Calu3 (cell line): ENCODE measurements around the gene TMEM150C. TPM values are rescaled to one million over a fixed set of nuclear protein-coding genes. Genes with fewer than 3 reads are reported as not detected.

ENCODE experiments used
- BruUV-seq: library from RNA; stranded (reverse); fragments of 400-500 nt; replicated peaks from 2 replicates; lab custom pipeline; 2021; lab: Mats Ljungman, UMichigan
- CTCF ChIA-PET: fragments of 300-600 bp; sonication (Branson Sonifier 250); formaldehyde crosslinking; loops from one replicate; lab custom pipeline; 2022; ENCODE audit warnings: antibody characterized with exemption; lab: Charles Lee
- DNase-seq: peaks from one replicate; pipeline ENCODE4 v3.0.0; 2022
- H3K27ac Mint-ChIP-seq: one replicate; pipeline ENCODE4 v1.8.0; 2022; ENCODE audit warnings: mixed read lengths; ENCODE audit not compliant: unreplicated experiment
- H3K27me3 Mint-ChIP-seq: one replicate; pipeline ENCODE4 v1.8.0; 2022; ENCODE audit warnings: mixed read lengths; ENCODE audit not compliant: unreplicated experiment
- H3K36me3 Mint-ChIP-seq: one replicate; pipeline ENCODE4 v1.8.0; 2022; ENCODE audit warnings: mild to moderate bottlenecking, moderate library complexity, mixed read lengths; ENCODE audit not compliant: insufficient read depth, unreplicated experiment
- H3K4me1 Mint-ChIP-seq: one replicate; pipeline ENCODE4 v1.8.0; 2022; ENCODE audit warnings: mild to moderate bottlenecking, low read depth, mixed read lengths; ENCODE audit not compliant: unreplicated experiment
- H3K4me3 Mint-ChIP-seq: one replicate; pipeline ENCODE4 v1.8.0; 2022; ENCODE audit warnings: mild to moderate bottlenecking, low read depth, moderate library complexity, mixed read lengths; ENCODE audit not compliant: unreplicated experiment
- H3K9me3 Mint-ChIP-seq: one replicate; pipeline ENCODE4 v1.8.0; 2022; ENCODE audit warnings: low read depth, mixed read lengths; ENCODE audit not compliant: unreplicated experiment
- intact Hi-C: fragments of 100-400 bp; cut with micrococcal nuclease; formaldehyde crosslinking; loops from one replicate; pipeline ENCODE4 v1.10.0; 2022; ENCODE audit not compliant: unreplicated experiment
- total RNA-seq: library from RNA; stranded (reverse); gene quantifications from 2 replicates; pipeline ENCODE4 v1.2.3, GENCODE V29; 2022
- TF ChIP-seq, protein P1 (sequence below): fragments of 200-600 bp; IDR thresholded peaks from one replicate; pipeline ENCODE4 v1.8.0; 2022; ENCODE audit warnings: antibody characterized with exemption; ENCODE audit not compliant: unreplicated experiment

The TMEM150C gene
- total RNA-seq, 1 experiment from 2014 or later = 1.4 TPM

DNA sequence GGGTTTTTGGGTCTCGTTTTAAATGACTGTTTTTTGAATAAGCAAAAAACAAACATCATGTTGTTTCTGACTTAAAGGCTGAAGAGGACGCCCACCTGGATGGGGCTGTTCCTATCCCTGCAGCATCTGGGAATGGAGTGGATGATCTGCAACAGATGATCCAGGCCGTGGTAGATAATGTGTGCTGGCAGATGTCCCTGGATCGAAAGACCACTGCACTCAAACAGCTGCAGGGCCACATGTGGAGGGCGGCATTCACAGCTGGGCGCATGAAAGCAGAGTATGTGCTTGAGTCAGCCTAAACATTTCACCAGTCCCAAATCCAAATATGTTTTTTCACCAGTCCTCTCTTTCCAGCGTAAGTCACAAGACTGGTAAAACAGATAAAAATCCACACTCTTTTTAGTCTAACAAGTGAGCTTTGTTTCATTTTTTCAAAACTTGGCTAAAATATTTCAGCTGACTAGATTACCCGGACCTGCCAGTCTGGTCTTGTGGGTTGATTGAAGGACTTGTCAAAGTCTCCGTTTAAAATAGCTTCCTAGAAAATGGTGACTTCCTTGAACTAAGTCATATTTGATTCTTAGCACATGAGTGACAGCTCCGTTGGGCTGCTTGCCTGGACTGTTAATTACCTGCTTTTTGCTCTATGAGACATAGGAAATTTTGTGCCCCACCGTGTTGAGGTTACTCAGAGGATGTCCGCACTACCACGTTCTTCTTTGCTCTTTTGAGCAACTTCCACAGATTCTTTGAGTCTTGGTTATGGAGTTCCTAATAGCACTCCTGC is 110.6 kb downstream of the TMEM150C start:
- Mint-ChIP-seq H3K4me1 (no peaks in the 10 kb centered on the region), H3K4me3 (no peak overlapping the region), H3K27me3 (no peaks in the 10 kb centered on the region), H3K27ac (no peak overlapping the region), H3K9me3 (no peaks in the 10 kb centered on the region), H3K36me3 (peaks cover 20% of the 10 kb centered on the region)
- CTCF ChIA-PET = interaction anchor here (0.7 kb wide), 1 partner anchor 42 kb away, joined by 4 read pairs; no protein-coding TSS in a partner anchor
- intact Hi-C loops = no loop called here
- DNase-seq = no peak
- BruUV-seq = no TSS peak
- TF ChIP-seq, protein P1, sequence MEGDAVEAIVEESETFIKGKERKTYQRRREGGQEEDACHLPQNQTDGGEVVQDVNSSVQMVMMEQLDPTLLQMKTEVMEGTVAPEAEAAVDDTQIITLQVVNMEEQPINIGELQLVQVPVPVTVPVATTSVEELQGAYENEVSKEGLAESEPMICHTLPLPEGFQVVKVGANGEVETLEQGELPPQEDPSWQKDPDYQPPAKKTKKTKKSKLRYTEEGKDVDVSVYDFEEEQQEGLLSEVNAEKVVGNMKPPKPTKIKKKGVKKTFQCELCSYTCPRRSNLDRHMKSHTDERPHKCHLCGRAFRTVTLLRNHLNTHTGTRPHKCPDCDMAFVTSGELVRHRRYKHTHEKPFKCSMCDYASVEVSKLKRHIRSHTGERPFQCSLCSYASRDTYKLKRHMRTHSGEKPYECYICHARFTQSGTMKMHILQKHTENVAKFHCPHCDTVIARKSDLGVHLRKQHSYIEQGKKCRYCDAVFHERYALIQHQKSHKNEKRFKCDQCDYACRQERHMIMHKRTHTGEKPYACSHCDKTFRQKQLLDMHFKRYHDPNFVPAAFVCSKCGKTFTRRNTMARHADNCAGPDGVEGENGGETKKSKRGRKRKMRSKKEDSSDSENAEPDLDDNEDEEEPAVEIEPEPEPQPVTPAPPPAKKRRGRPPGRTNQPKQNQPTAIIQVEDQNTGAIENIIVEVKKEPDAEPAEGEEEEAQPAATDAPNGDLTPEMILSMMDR = no peak

DNA sequence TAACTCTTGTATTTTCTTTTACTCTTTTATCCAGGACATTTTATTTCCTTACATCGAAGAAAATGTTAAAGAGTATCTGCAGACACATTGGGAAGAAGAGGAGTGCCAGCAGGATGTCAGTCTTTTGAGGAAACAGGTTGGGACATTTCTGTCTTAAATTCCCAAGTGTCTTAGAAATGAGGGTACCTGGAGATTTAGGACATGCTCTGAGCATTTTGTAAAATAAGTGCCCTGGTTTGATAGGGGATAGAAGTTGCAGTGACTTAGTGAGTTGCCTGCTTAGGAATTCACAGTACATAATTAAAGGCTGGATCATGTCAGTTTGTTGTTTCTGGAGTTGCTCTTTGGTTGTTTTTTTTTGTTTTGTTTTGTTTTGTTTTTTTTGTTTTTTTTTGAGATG is 113.9 kb downstream of the TMEM150C start:
- H3K9me3 Mint-ChIP-seq = no peaks in the 10 kb centered on the region
- peaks cover 20% of the 10 kb centered on the region for H3K36me3 Mint-ChIP-seq
- CTCF ChIA-PET = no interaction called here
- no peaks in the 10 kb centered on the region for H3K4me1 Mint-ChIP-seq
- TF ChIP-seq, protein P1 = no peak
- no peak overlapping the region for H3K4me3 Mint-ChIP-seq
- H3K27ac Mint-ChIP-seq = no peak overlapping the region
- DNase-seq = no peak
- BruUV-seq = no TSS peak
- intact Hi-C loops = no loop called here
- H3K27me3 Mint-ChIP-seq = no peaks in the 10 kb centered on the region

DNA sequence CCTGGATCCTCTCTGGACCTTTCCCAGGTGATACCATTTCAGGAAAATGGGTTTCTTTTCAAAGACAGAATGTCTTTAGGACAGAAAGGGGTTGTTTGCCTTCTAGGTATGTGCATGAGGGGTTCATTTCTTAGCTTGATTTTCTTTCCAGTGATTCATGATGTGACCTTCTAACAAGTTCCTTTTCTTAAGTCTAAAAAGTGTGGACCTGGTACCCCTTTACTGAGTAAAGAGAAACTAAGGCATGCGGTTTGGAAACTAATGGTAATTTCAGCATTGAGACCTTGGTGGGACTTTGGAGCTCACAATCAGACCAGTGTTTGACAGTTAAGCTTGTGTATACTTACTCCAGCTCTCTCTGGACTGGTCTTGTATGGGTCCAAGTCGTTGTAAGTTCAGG is 122.7 kb downstream of the TMEM150C start:
- no TSS peak for BruUV-seq
- DNase-seq = no peak
- Mint-ChIP-seq H3K4me3 (no peak overlapping the region), H3K9me3 (no peaks in the 10 kb centered on the region), H3K27ac (no peak overlapping the region), H3K36me3 (peaks cover 16% of the 10 kb centered on the region), H3K4me1 (peaks cover 35% of the 10 kb centered on the region), H3K27me3 (no peaks in the 10 kb centered on the region)
- intact Hi-C loops = no loop called here
- CTCF ChIA-PET = no interaction called here
- TF ChIP-seq, protein P1 = no peak

DNA sequence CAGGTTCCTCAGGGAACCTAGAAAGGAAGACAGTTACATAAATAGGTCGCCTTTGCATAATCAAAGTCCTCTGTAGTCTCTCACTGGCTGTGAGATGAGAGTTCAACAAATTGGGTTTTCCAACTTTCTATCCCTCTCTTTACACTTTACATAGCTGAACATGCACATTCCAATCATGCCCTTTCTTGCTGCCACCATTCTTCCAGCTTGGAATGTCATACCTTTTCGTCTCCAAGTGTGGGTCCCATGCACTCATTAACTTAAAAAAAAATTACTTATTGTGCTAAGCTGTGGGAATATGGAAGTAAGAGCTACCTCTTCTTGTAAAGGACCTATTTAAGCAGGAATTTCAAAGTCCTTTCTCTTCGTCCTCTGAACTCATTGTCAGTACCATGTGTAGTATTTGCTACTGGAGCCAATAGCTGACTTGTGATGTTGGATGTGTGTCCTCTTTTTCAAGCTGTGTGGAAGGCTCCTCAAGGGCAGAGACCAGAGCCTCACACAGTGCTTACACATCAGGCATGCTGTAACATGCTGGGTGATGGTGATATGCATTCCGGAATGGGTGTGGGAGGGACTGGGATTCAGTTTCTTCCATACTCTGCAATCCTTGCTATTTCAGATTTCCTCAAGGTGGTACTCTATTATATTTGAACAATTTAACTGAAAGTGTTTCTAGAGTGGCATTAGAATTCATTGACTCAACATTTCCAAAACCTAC is 124.3 kb downstream of the TMEM150C start:
- H3K27ac Mint-ChIP-seq = no peak overlapping the region
- CTCF ChIA-PET = no interaction called here

More for the DNA sequence above, 124.3 kb downstream of the TMEM150C start:
- intact Hi-C loops = no loop called here
- Mint-ChIP-seq H3K27me3 (no peaks in the 10 kb centered on the region), H3K36me3 (peaks cover 17% of the 10 kb centered on the region), H3K4me1 (peaks cover 35% of the 10 kb centered on the region), H3K9me3 (no peaks in the 10 kb centered on the region), H3K4me3 (no peak overlapping the region)
- TF ChIP-seq, protein P1 = no peak
- BruUV-seq = no TSS peak
- DNase-seq = no peak
